Activated T-cell treated with anti-CD3 and anti-CD28 coated beads for 48 hours (primary cell): Measurements from ENCODE around the gene ZCCHC24.
A peak's percentile ranks its signal among the peaks of the same experiment; 100 is the strongest.

Experiments used
- DNase-seq: peaks from one replicate; pipeline ENCODE4 v3.0.0-alpha.2; 2020; ENCODE audit warnings: low read depth

ZCCHC24 gene

DNA sequence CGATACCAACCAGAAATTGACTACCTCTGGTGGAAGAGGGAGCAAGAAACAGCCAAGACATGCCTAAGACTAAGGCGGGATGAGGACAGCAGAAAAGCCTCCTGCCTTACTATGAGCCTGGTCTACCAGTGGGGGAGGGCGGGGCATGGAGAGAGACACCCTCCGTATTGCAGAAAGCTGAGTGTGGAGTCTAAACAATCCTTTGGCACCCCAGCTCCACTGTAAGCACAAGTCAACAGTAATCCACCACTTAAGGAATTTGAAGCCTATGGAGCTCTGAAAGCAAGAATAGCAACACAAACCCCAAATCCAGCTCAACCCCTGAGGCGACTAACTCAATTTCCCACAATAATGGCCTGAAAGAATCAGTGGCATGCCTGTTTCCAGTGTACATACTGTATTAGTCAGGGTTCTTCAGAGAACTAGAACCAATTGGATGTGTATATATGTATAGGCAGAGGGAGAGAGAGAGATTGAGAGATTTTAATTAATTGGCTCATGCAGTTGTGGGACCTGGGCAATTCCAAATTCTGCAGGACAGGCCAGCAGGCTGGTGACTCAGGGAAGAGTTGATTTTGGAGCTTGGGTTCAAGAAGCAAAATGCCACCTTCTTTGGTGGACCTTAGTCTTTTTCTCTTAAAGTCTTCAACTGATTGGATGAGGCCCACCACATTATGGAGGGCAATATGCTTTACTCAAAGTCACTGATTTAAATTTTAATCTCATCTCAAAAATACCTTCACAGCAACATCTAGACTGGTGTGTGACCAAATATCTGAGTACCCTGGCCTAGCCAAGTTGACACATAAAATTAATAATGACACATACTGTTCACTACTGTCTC, 84.7 kb downstream of the ZCCHC24 start:
- DNase-seq = no peak

DNA sequence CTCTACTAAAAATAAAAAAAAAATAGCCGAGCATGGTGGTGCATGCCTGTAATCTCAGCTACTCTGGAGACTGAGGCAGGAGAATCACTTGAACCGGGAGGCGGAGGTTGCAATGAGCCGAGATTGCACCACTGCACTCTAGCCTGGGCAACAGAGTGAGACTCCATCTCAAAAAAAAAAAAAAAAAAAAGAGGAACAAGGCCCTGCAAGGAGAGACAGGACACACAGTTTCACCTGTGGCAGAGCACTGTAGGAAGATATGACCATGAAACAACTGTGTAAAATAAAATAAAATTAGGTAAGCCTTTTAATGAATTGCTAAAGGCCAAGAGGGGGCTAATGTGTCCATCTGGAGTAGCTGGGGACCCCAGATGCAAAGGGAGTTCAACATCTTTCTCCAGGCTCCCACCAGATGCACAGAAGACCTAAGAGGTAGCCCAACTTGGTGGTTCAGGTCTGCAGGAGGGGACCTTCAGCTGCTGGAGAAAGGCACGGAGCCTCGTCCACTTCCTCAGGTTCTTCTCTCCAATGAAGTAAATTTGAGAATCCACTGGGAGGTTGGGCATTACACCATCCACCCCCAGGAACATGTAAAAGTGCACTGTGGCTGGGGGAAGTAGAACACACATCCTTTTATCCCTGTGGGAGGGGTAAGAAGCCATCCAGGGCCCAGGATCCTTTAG, 85.5 kb downstream of the ZCCHC24 start:
- DNase-seq = no peak

DNA sequence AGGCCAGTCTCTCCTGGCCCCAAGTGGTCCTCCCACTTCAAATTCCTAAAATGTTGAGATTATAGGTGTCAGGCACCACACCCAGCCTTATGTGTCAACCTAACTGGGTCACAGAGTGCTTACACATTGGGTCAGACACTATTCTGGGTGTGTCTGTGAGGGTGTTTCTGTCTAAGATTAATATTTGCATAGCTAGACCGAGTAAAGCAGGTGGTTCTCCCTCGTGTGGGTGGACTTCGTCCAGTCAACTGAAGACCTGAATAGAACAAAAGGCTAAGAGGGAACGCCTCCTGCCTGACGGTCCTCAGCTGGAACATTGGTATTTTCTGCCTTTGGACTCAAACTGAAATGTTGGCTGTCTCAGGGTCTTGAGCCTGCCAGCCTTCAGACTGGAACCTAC, 86.6 kb downstream of the ZCCHC24 start:
- no peak for DNase-seq

DNA sequence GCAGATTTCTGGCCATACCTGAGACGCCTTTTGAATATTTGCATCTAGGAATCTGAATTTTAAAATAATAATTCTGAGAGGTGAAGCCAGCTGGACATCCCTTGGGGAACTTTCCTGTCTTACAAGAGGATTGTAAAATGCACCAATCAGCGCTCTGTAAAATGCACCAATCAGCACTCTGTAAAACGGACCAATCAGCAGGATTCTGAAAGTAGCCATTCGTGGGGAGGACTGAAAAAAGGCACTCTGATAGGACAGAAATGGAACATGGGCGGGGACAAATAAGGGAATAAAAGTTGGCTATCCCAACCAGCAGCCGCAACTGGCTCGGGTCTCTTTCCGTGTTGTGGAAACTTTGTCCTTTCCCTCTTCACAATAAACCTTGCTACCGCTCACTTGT, 88.2 kb downstream of the ZCCHC24 start:
- no peak for DNase-seq

DNA sequence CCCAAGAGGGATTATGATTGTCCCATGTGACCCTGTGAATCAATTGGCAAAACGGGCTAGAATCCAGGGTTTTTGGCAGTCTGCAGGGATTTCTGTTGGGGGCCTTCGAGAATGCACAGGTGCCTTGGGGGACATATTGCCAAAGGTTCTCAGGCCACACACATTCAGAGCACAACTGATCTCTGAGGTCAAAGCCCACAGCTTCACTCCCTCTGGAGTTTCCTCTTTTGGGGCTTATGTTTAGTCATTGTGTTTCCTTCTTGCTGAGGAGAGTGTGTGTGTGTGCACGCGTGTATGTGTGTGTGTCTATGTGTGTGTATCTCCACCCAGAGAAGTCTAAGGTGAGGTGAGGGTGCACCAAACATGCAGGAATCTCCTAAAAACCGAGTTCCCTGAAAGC, 89.3 kb downstream of the ZCCHC24 start:
- no peak for DNase-seq

DNA sequence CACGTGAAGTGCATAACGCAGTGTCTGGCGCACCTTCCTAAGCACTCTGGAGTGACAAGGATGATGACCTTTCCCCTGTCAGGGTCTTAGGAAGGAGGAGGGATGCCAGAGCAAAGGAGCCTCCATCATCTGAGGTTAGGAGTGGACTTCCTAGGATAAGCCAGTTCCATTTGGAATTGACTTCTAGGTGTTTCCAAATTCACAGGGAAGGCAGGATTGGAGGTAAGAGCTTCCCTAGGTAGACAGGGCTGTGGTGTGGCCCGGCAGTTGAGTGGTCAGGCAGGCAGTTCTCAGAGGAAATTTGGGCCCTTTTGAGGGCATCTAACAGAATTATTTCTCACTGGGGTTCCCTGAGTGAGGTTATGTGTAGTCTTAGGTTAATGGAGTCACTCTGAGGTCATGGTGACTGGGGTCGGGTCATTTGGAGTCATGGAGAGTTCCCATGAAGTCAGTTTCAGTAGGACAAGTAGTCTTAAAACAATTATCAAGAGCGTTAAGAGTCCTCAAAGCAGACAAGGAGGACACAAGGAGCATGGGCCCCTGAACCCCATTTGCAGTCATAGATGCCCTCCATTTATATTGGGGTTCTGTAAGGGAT, 89.9 kb downstream of the ZCCHC24 start:
- no peak for DNase-seq

DNA sequence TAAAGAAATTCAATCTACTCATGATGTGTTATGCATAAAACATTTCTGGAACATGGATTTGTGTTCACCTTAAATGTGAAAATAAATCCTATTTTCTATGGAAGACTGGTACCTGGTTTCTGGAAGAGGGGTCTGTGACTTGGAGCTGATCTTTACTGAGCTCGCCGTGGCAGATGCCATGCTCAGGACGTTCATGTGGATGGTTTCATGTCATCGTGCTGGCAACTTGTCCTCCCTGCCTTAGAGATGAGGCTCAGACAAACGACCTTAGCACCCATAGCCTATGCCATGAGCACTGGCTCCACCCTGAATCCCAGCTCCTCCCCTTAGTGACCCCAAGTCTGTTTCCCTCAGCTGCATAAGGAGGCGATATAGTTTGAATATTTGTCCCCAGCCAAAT, 90.8 kb downstream of the ZCCHC24 start:
- no peak for DNase-seq

DNA sequence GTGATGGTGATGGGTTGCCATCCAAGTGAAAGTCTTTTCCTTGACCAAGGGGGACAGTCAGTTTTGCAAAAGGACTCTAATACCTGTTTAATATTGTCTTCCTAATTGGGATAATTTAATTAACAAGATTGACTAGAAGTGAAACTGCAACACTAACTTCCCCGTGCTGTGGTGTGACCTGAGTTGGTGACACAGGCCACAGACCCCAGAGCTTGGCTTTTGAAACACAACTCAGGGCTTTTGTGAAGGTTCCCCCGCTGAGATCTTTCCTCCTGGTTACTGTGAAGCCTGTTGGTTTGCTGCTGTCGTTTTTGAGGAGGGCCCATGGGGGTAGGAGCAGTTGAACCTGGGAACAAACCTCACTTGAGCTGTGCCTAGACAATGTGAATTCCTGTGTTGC, 91.3 kb downstream of the ZCCHC24 start:
- DNase-seq = no peak

DNA sequence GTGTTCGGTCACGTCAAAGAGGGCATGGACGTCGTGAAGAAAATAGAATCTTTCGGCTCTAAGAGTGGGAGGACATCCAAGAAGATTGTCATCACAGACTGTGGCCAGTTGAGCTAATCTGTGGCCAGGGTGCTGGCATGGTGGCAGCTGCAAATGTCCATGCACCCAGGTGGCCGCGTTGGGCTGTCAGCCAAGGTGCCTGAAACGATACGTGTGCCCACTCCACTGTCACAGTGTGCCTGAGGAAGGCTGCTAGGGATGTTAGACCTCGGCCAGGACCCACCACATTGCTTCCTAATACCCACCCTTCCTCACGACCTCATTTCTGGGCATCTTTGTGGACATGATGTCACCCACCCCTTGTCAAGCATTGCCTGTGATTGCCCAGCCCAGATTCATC, 91.7 kb downstream of the ZCCHC24 start:
- no peak for DNase-seq

DNA sequence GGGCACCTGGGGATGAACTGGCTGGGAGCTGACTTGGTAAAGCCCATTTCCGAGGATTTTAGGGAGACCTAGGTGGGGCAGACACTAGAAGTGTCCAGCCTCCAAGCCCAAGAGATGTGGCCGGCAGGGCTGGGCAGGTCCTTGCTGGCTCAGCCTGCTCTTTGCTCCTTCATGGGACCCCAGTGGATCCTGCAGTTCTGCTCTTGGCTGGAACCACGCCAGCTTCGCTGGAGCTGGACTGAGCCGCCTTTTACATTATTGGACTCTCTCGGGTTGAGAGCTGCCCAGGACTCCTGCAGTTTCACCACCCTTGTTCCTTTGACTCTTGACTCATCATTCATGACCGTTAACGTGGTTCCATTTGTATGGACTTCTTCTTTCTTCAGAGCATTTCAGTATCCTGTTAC, 92.4 kb downstream of the ZCCHC24 start:
- DNase-seq = no peak

DNA sequence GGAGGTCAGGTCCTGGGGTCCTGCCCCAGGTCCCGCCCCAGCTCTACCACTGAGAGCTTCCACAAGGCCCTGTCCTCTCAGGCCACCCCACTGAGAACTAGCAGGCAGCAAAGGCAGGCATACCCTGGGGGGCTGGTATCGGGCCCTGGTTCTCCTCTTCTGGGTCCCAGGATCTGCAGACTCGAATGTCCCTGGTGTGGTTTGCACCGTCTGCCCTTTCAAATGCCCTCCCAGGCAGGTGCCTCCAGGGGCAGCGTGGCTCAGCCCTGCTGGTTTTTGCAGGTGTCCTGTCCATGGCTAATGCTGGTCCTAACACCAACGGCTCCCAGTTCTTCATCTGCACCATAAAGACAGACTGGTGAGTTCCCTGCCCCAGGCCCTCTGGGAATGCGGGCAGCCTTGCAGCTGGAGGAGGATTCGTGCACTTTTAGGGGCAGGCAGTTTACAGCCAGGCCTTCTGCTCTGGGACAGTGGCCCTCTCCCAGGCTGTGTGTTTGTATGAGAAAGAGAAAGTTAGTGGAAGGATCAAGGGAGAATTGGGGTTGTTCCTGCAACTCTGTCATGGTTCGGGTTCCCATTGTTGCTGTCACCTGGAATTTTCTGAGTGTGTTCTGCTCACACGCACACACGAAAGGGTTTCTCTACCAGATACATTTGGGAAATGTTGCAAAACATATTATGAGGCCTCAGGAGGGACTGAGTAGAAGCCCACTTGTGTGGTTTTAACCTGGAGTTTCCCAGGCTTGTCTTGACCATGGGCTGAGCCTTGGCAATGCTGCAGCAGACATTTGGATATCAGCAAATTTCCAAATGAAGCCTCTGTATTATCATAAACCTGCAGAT, 93.2 kb downstream of the ZCCHC24 start:
- DNase-seq = no peak

DNA sequence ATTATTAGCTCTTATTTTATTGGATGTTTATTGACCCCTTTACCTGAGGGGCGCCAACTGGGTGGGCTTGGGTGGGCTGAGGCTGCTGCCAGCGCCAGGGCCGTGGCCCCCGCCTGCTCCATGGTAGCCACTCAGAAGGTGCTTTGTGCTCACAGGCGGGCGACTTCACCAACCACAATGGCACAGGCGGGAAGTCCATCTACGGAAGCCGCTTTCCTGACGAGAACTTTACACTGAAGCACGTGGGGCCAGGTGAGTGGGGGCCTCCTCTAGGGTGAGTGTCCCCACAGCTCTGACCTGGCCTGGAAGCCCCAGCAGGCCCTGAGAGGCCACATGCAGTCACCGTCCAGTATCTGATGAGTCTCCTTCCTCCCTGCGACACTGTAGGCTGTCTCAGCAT, 94.1 kb downstream of the ZCCHC24 start:
- no peak for DNase-seq

DNA sequence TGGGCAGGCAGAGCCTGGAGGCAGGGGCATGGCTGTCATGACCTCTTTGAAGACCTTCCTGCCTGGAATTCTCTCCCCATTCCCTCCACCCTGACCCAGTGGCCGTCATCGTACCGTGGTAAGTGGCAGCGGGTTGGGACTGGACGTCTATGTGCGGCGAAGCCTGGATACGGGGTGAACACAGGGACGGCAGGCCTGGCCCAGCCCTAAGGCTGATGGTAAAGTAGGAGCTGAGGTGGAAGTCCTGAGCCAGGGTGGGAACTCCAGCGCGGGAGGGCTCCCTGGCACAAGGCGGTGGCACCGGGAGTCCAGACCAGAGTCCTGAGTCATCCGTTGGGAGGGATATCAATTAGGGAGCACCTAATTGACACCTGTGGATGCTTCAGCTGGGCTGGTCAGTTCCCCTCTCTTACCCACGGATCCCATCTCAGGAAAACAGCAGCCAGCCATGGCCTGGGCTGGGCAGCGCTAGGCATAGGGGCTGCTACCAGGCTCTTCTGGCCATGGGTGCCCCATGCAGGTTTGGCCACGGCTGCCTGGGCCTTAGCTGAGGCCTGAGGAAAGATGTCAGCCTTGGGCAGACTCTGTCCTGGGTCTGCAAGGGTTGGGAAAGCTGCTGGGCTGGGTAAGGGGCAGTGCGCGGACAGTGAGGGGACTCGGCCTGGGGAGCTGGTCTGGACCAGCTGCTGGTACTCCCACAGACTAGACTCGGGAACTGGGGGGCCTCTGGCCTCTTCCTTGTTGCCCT, 94.8 kb downstream of the ZCCHC24 start:
- no peak for DNase-seq

DNA sequence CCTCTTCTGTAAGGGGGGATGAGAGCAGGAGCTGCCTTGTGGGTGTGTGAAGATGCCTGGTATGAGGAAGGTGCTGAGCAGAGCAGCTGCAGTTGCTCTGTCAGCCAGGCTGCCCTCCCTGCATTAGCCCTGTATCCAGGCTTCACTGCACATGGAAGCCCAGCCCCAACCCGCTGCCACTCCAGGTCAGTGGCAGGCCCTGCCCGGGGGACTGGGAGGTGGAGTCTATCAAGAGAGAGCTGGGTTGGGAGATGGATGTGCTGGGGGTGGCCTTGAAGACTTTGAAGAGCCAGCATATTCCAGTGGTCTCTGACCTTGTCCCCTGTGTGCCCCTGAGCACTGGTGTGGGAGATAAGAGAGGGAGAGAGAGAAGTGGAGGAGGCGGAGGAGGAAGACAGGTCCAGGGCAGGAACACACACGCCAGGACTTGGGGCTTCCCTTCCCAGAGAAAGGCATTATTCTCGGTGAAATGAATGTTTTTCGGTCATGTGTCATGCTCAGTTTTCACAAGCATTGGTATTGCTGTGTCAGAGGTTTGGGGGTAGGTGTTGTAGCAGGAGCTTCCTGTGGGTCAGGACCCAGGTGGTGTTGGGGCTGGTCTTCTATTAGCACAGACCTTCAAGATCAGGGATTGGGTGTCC, 95.5 kb downstream of the ZCCHC24 start:
- no peak for DNase-seq

DNA sequence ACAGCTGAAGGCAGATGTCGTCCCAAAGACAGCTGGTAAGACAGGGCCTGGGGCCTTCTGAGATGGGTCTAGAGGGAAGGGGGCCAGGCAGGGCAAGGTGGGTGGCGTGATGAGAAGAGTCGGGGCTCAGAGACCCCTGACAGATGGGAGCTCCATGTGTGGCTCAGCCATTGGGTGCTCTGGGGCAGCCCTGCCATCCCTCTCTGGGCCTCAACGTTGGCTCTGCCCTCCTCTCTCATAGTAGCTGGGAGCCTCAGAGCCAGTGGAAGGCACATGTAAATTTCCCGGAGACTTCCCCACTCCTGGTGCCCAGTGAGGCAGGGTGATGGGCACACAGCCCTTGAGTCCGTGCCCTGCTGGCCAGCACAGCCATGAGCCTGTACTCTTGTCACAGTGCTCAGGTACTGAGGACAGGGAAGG, 96.3 kb downstream of the ZCCHC24 start:
- DNase-seq = no peak

DNA sequence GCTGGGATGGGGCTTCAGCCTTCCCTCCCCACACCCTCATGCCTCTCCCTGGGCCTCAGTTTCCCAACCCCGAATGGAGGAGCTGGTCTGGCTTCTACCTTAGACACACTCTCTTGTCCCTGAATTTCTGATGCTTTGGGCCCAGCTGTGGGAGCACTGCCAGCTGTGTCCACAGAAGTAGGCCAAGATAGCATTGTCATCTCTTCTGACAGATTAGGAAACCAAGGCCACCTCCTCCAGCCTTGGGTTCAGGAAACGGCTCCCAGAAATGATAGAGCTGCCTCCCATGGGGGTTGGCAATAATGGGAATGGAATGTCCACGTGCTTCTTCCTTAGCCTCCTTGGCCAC, 96.8 kb downstream of the ZCCHC24 start:
- DNase-seq = no peak

DNA sequence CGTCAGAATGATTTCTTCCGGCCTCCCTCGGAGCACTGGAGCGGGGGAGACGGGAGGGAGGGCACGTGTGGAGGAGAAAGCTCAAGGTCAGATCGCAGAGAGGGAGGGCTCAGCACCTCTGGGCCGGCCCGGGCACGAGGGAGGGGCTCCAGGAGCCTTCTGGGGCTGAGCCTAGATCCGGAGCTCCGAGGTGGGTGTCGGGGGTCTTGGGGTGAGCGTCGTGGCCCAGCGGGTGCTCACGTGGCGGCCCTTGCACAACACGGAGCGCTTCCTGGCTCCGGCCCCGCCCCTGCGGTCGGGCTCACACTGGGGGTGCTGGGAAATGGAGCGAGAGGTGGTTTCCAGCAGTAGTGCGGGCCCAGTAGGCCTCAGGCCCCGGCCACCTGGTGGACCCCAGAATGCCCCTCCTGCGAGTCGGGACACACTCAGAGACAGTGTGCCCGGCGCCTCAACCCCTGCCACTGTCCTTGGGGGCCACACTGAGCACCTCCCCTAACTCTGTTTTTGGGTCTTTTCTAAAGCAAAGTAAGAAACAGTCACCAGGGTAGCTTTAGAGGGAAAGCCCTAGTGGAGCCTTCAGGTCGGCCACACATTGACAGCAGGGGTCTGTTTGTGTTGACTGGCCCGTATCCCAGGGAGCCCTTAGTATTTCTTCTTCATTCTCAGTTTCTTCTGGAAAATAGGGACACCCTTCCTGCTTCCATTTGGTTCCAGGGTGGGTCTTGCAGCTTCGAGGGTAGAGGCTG, 97.4 kb downstream of the ZCCHC24 start:
- DNase-seq = peak; percentile 75

DNA sequence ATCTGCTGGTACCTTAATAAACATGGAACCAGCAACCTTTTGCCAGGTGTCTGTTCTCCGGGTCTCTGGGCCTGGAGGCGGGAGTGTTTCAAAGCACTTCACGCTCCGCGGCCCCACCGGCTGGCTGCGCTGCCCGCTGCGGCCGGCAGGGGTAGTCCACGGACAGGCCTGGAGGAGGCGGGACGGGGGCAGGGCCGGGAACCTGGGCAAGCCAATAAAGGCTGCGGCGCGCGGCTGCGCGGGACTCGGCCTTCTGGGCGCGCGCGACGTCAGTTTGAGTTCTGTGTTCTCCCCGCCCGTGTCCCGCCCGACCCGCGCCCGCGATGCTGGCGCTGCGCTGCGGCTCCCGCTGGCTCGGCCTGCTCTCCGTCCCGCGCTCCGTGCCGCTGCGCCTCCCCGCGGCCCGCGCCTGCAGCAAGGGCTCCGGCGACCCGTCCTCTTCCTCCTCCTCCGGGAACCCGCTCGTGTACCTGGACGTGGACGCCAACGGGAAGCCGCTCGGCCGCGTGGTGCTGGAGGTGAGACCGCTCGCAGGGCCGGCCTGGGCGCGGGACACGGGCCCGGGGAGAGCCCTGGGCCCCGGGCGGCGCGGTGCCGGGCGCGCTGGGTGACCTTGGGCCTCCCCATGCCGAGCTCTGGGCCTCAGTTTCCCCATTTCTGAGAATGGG, 98.1 kb downstream of the ZCCHC24 start, which contains the start of gene PPIF:
Gene PPIF (plus strand): TSS at position 244 of the 668 bp plus-strand sequence. CDS start 80 bp downstream, at position 324.
- DNase-seq = peak; percentile 94

DNA sequence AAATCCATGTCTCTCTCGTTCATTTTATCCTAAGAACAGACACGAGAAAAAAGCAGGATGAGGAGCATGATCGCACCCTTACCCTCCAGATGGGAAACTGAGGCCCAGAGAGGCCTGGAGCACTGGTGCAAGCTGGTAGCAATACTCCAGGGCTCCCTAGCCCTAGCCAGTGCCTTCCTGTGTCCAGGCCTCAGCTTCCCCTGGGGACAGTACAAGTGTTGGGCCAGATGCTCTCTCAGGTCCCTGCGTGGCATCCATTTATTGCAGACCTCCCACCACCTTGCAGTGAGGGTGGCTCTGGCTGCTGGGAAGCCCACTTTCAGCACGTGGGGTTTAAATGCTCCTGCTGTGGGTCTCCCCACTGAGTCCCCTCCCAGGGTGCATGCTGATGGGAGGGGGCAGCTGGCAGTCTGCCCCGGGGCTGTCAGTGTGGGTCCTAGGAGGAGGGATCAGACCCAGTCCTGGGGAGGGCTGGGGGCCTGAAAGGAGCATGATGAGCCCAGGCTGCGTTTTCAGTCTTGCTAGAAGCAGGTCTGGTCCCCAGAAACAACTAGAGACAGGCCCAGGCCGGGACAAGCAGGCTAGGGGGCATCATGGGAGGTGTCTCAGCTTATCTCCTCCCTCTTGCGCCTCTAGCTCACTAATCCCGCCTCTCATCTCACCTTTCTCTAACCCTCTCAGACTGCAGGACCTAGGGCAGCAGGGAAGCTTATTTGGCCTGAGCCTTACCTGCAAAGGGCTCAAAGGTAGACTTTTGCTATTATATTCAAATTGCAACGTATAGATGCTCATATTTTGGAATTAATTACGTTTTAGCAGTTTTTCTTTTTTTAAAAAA, 98.8 kb downstream of the ZCCHC24 start:
- DNase-seq = no peak
